DND-41 (cell line): Measurements from ENCODE around the gene CPNE5.

ENCODE experiments used
- ATAC-seq: fragments of 200-7000 bp; cut with Tn5 transposase; 3 replicates; pipeline ENCODE4 v1.9.1; 2021; ENCODE audit warnings: low read depth; ENCODE audit not compliant: insufficient read depth
- DNase-seq: peaks from one replicate; pipeline ENCODE4 v3.0.0-alpha.2; 2020
- H2AFZ ChIP-seq: 2 replicates; pipeline ENCODE4 v1.6.0; 2012; ENCODE audit warnings: low read depth, low read length
- H3K27ac ChIP-seq: 2 replicates; pipeline ENCODE4 v1.5.1; 2012; ENCODE audit warnings: low read length, inconsistent platforms
- H3K27me3 ChIP-seq: fragments of 200-600 bp; sonication (generic); 2 replicates; pipeline ENCODE4 v1.6.0; 2012; ENCODE audit warnings: low read length, mild to moderate bottlenecking, inconsistent platforms; ENCODE audit not compliant: insufficient read depth, poor library complexity
- H3K36me3 ChIP-seq: 2 replicates; pipeline ENCODE4 v1.5.1; 2012; ENCODE audit warnings: low read length, inconsistent platforms; ENCODE audit not compliant: insufficient read depth
- H3K4me1 ChIP-seq: 2 replicates; pipeline ENCODE4 v1.5.1; 2012; ENCODE audit warnings: mild to moderate bottlenecking, low read length; ENCODE audit not compliant: insufficient read depth
- H3K4me2 ChIP-seq: 2 replicates; pipeline ENCODE4 v1.6.0; 2012; ENCODE audit warnings: mild to moderate bottlenecking, moderate library complexity, low read length, inconsistent platforms; ENCODE audit not compliant: insufficient read depth
- H3K4me3 ChIP-seq, 2 experiments: fragments of 200-600 bp in 1 of 2; shearing (Covaris generic) in 1 of 2; 2 replicates each; pipeline ENCODE4 v1.5.1; 2012 to 2016; ENCODE audit warnings: inconsistent platforms in 2 of 2, low read length in 2 of 2, mild to moderate bottlenecking in 2 of 2, low read depth in 1 of 2, moderate library complexity in 1 of 2
- H3K79me2 ChIP-seq: 2 replicates; pipeline ENCODE4 v1.6.0; 2012; ENCODE audit warnings: low read length, inconsistent platforms; ENCODE audit not compliant: insufficient read depth
- H3K9ac ChIP-seq: 2 replicates; pipeline ENCODE4 v1.6.0; 2012; ENCODE audit warnings: low read depth, mild to moderate bottlenecking, inconsistent platforms, low read length, moderate library complexity
- H3K9me3 ChIP-seq: 2 replicates; pipeline ENCODE4 v1.5.1; 2012; ENCODE audit warnings: low read length, moderate library complexity, mild to moderate bottlenecking, inconsistent platforms; ENCODE audit not compliant: insufficient read depth, severe bottlenecking
- H4K20me1 ChIP-seq: 2 replicates; pipeline ENCODE4 v1.6.0; 2012; ENCODE audit warnings: low read length; ENCODE audit not compliant: insufficient read depth
- EZH2 ChIP-seq: IDR thresholded peaks from 3 replicates; pipeline ENCODE4 v1.6.1; 2012; ENCODE audit warnings: borderline replicate concordance, low read depth, mild to moderate bottlenecking, moderate library complexity, low read length, inconsistent platforms; ENCODE audit not compliant: severe bottlenecking
- TF ChIP-seq, protein P1 (sequence below): IDR thresholded peaks from 2 replicates; pipeline ENCODE4 v1.5.1; 2012; ENCODE audit warnings: borderline replicate concordance, low read length, moderate library complexity, mild to moderate bottlenecking; ENCODE audit not compliant: poor library complexity, severe bottlenecking; ENCODE audit errors: extremely low read depth

Gene CPNE5

DNA sequence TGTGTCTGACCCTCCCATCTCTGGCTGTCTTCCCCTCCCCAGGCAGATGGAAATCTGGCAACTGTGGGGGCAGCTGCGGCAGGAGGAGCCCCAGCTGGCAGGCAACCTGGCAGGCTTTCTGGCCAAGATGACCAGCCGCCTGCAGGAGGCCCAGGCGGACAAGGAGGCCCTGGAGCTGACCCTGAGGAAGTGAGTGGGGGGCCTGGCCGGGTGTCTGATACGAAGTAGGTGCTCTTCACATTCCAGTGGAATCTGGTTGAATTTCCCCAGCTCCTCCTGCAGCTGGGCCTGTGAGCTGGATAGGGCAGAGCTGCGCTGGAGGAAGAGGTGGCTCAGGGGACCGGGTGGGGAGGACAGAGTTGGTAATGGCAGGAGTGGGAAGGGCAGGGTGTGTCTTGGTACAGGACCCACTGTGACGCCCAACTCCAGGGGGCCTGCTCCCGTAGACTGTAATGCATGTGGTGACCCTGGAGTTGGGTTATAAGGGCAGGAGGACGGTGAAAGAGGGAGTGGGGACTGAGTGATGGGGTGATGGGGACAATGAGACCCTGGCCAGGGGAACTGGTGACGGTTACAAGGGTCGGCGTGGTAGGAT is 121.9 kb downstream of the CPNE5 start:
- Histone ChIP-seq H3K4me1 (no peaks in the 10 kb centered on the region), H3K36me3 (no peaks in the 10 kb centered on the region), H4K20me1 (no peaks in the 10 kb centered on the region), H3K27me3 (no peaks in the 10 kb centered on the region), H3K79me2 (no peaks in the 10 kb centered on the region), H3K4me2 (no peak overlapping the region), H3K9me3 (no peaks in the 10 kb centered on the region), H2AFZ (no peak overlapping the region), H3K9ac (no peak overlapping the region), H3K4me3 (no peak overlapping the region), H3K27ac (no peak overlapping the region)
- ATAC-seq (no peak), DNase-seq (no peak)
- TF ChIP-seq EZH2, result no peak
- TF ChIP-seq, protein P1, sequence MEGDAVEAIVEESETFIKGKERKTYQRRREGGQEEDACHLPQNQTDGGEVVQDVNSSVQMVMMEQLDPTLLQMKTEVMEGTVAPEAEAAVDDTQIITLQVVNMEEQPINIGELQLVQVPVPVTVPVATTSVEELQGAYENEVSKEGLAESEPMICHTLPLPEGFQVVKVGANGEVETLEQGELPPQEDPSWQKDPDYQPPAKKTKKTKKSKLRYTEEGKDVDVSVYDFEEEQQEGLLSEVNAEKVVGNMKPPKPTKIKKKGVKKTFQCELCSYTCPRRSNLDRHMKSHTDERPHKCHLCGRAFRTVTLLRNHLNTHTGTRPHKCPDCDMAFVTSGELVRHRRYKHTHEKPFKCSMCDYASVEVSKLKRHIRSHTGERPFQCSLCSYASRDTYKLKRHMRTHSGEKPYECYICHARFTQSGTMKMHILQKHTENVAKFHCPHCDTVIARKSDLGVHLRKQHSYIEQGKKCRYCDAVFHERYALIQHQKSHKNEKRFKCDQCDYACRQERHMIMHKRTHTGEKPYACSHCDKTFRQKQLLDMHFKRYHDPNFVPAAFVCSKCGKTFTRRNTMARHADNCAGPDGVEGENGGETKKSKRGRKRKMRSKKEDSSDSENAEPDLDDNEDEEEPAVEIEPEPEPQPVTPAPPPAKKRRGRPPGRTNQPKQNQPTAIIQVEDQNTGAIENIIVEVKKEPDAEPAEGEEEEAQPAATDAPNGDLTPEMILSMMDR, result no peak

DNA sequence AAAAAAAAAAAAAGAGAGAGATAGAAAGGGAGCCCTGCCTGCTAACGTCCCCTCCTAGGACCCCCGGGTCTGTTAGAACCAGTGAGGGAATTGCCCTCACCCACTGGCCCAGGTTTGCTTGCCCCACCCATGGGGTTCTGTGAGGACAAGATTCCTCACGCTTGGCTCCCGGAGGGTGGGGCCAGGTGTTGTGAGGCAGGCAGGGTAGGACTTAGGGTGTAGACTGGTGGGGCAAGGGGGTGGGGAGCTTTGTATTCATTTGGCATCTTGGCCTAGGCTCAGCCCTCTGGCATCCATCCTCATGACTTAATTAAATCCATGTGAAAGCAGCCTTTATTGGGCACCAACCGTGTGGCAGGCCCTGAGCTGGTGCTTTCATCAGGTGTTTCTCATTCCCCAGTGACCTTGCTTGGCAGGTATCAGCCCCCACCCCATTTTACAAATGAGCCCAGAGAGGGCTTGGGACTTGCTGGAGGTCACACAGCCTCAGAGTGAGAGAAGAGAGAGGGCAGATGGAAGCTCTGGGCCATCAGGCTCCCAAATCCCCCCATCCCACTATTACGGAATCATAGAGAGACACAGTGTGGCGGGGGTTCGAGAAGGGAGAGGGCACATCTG is 122.7 kb downstream of the CPNE5 start:
- Histone ChIP-seq H3K27me3 (no peaks in the 10 kb centered on the region), H3K4me3 (no peak overlapping the region), H3K9me3 (no peaks in the 10 kb centered on the region), H3K9ac (no peak overlapping the region), H3K79me2 (no peaks in the 10 kb centered on the region), H3K4me1 (no peaks in the 10 kb centered on the region), H3K36me3 (no peaks in the 10 kb centered on the region), H2AFZ (no peak overlapping the region), H3K27ac (no peak overlapping the region), H3K4me2 (no peak overlapping the region), H4K20me1 (no peaks in the 10 kb centered on the region)
- no peak for DNase-seq
- no peak for ATAC-seq
- no peak for TF ChIP-seq EZH2
- TF ChIP-seq, protein P1, result no peak

DNA sequence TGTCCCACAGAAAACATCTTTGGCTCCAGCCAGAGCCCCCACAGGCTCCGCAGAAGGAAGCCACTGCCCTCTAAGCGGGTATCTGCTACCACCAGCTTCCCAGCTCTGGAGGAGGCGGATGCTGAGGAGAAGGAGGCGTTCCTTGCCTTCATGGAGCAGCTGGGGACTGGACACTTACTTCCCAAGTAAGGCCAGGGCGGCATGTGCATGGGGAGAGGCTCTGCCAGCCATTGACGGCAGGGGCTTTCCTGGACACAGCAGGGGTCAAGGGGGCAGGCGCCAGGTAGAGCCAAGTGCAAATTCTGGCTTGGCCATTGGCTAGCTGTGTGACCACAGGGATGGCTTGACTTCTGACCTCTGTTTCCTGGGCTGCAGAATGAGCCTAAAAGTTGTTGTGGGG is 123.8 kb downstream of the CPNE5 start:
- no peak overlapping the region for H2AFZ ChIP-seq
- ATAC-seq (no peak), DNase-seq (no peak)

More for the DNA sequence above, 123.8 kb downstream of the CPNE5 start:
- H3K27ac ChIP-seq, result no peak overlapping the region
- no peak overlapping the region for H3K4me3 ChIP-seq
- TF ChIP-seq, protein P1, result no peak
- no peak for TF ChIP-seq EZH2
- no peaks in the 10 kb centered on the region for H3K9me3 ChIP-seq
- no peaks in the 10 kb centered on the region for H3K79me2 ChIP-seq
- no peaks in the 10 kb centered on the region for H4K20me1 ChIP-seq
- no peaks in the 10 kb centered on the region for H3K36me3 ChIP-seq
- no peaks in the 10 kb centered on the region for H3K27me3 ChIP-seq
- H3K4me1 ChIP-seq, result no peaks in the 10 kb centered on the region
- no peak overlapping the region for H3K4me2 ChIP-seq
- H3K9ac ChIP-seq, result no peak overlapping the region
